HUDEP-2 (cell line): ENCODE data around the gene MYO3B.
"Not testable (repeated sequence)": the region's sequence is repeated elsewhere in the genome, so short reads cannot be mapped to it uniquely, and the experiment has no call there.

Source experiments
- DNase-seq, 76 experiments: peaks; one replicate each; lab custom pipeline; 2025; ENCODE audit not compliant: unreplicated experiment in 76 of 76; lab: John Stamatoyannopoulos, UW

The MYO3B gene

DNA sequence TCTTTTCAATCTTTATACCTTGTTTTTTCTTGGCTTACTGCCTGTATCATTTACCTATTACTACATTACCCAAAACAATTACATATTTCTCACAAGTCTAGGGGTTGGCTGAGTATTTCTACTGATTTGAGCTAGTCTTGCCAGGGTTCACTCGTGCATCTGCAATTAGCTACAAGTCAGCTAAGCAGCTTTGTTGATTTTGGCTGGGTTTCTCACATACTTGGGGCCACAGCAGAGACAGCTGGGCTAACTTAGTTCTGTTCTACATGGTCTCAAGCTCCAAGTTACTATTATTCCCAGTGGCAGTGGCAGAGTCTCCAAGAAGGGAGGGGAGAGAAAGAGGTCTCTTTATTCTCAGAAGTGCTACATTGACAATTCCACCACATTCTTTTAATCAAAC, 482.5 kb downstream of the MYO3B start:
- no peak for DNase-seq

GRCh38 chr2:170665743-170666142, 487.8 kb downstream of the MYO3B start:
- DNase-seq: no peak

DNA sequence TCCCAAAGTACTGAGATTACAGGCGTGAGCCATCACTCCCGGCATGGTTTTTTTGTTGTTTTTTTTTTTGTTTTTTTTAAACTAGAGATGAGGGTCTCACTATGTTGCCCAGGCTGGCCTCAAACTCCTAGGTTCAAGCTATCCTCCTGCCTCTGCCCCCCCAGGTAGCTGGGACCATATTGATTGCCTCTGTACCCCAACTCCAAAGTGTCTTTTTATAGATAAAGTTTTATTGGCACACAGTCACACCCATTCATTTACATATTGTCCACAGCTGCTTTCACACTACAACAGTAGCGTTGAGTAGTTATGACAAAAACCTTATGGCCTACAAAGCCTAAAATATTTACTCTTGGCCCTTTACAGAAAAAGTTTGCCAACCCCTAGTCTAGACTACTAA, 492.0 kb downstream of the MYO3B start:
- DNase-seq: no peak

- no peak for DNase-seq
Measured at GRCh38 chr2:170670651-170671050, 492.7 kb downstream of the MYO3B start.

GRCh38 chr2:170671079-170671478, 493.1 kb downstream of the MYO3B start:
- DNase-seq: no peak

DNA sequence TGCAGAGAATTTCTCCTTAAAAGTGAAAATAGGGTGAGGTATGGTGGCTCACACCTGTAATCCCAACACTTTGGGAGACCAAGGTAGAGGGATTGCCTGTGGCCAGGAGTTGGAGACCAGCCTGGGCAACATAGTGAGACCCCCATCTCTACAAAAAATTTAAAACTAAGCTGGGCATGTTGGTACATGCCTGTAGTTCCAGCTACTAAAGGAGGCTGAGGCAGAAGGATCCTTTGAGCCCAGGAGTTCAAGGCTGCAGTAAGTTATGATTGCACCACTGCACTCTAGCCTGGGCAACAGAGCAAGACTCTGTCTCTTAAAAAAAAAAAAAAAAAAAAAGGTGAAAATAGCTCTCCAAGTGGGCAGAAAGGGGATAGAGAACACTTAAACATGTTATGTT, 496.3 kb downstream of the MYO3B start:
- DNase-seq: not testable (repeated sequence)

DNA sequence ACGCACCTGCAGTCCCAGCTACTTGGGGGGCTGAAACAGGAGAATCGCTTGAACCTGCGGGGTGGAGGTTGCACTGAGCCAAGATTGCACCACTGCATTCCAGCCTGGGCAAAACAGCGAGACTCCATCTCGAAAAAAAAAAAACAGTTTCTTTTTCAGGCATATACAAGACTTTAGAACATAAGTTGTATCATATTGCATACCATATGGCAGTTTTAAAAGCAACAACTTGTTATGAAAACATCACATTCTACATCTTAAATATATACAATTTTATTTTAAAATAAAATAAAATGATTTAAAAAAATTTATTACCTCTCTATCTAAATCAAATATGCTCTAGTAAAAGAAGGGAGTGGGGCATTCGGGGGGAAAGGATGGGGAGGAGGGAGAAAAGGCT, 497.8 kb downstream of the MYO3B start:
- DNase-seq: no peak

GRCh38 chr2:170679607-170680079, 501.7 kb downstream of the MYO3B start:
- DNase-seq: no peak

DNA sequence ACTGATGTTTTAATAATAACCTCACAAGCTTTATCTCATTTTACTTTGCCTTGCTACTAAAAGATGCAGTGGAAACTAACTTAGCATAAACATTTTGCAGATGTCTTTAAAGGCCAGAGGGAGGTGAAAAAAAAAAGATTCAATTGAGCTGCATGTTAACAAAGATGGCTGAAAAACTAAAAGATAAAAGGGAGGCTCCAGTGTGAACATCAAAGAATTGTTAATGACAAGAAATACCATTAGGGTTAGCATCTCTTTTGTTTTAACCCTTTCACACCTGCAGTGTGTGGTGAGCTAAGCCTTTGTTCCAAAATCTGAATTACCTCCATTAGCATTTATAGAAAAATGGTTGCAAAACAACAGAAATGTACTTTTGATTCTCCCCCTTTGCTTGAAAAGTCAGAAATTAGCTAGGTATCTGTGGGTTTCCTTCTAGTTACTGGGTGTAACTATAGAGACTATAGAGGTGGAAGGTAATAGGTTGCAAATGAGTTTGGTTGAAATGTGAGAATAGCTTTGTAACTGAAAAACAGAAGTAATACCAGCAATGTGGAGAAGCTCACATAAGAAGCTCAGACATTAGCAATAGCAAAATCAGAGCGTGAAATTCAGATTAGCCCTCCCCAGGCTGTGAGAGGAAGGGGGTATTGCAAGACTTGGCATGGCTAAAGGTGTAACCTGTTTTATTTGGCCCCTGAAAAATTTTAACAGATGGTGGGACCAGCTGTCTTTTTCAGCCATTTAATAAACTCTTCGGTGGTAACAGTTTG, 502.4 kb downstream of the MYO3B start:
- DNase-seq: no peak

DNA sequence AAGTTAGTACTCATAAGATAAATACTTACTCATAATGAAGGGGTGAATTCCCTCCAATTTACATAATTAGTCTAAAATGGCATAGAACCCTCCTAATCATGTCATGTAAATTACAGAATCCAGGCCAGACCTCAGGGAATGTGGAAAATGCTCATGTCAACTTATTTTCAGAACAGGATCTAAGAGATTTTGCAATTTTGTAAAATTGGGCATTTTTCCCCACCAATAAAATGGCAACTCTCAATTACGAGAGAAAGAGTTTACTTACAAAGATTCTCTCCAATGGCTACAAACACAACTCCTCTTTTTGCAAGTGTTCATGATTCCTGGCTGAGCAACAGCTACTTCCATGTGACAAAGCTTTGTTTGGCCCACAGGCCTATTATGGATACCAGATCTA, 503.4 kb downstream of the MYO3B start:
- DNase-seq: no peak

DNA sequence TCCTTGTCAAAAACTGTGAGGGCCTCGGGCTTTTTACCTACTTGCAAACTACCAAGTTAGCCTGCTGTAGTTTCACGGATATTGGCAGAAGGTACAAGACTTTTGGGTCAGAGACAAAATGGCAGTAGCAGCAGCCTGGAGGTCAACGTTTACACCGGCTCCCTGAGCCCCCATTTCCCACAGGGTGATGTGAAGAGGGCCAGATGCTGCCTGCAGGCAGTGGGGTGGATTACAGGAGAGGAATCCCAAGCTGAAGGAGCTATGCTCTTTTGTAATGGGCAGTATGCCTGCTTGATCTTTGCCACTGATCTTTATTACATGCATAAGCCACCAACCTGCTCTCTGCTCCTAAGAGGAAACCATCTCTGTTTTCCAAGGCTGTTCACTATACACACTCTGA, 507.6 kb downstream of the MYO3B start:
- no peak for DNase-seq

DNA sequence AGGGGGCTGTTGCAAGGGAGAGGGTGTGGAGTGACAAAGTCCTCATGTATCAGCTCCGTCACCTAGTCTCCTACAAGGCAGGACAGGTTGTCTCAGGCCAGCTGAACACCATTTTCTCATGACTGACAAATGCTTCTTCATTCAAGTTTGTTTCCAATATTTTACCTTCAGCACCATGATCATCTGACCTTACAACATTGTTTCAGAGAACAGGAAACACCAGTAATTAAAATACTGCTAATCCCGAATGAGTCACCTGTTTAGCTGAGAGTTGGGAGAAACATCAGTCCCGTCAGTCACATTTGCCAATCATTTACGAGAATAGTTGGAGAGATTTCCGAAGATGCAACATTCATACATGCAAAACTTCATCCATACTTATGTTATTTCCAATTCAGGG, 511.5 kb downstream of the MYO3B start:
- DNase-seq: no peak

GRCh38 chr2:170690640-170691039, 512.7 kb downstream of the MYO3B start:
- no peak for DNase-seq

DNA sequence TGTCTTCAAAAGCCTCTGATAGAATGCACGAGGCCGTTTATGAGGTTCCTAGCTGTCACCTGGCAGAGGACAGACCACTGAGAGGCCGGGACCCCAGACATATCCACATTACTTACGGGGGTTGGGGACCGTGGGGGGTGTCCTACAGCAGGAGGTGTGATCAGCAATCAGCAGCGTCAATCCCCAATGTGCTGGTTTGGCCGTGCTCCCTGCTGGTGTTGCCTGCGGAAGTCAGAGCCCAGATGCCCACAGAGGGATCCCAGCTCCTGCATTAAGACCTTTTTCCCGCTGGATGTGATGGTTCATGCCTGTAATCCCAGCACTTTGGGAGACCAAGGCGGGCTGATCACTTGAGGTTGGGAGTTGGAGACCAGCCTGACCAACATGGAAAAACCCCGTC, 516.4 kb downstream of the MYO3B start:
- no peak for DNase-seq

DNA sequence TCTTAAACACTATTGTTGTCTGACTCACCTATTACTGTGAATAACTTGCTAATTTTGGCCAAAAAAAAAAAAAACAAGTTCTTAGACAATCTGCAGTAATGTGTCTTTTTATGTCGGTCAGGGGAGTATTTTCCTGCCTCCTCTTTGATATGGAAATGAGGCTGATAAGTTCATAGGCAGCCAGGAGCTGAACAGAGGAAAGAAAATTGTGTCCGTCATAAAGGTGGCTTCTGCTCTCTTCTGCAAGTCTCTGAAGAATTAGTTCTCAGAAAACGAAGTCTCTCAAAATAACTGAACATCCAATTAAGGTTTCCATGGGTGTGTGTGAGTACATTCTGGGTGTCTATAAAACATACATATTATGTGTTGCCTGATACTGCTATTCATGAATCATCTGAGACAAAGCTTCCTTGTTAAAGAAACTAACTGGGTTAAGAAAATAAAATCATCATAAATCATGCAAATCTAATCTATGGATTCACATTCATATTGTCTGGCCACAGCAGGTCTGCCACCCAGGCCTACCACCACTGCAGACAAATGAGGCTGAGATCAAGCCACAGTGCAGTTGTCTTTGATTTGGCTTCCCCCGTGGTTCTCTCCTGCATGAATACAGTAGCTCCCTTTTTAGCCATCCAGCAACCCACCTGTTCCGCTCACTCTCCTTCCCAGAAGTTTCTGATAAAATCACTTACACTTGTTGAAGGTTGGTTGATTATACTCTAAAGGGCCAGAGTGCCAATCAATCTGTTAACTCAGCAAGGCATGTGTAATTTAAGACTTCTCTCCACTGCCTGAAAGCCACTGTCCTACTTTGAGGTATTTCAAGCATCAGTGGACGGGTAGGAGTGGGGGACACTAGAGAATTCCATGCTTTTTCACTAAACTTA, 517.8 kb downstream of the MYO3B start:
- DNase-seq: no peak

DNA sequence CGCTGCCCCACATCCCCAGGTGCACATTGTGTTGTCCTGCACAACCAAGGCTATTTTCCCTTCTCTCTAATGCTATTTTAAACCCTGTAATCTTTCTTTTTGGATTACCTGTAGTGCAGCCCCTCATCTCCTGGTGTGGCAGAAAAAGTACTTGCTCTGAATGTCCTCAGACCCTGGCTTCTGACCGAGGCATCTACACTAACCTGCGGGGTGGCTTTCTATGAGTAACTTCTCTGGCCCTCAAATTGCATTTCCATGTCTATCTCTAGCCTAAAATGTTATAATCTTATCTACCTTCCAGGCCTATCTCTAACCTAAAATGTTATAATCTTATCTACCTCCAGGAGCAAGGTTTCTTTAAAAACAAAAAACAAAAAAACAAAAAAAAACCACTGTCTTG, 519.0 kb downstream of the MYO3B start:
- DNase-seq: no peak

DNA sequence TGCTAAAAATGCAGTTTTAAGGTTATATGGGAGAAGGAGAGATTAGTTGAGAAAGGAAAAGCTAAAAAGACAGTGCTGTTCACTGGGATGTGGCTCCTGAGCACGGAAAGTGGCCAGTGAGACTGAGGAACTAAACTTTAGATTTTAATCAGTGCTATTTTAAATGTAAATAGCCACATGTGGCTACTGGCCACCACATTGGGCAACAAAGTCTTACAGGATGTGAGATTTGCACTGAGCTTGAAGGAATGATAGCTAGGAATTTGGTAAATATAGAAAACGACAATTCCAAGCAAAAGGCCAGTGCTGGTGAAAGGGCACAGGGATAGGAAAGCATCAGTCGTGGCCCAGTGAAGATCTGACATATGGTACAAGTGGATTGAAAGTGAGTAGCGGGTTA, 523.1 kb downstream of the MYO3B start:
- no peak for DNase-seq

- DNase-seq: no peak
Measured at GRCh38 chr2:170703776-170704476, 526.0 kb downstream of the MYO3B start.
